GM19023 (cell line): ENCODE results near the gene PRXL2B.
A peak's percentile ranks its signal among the peaks of the same experiment; 100 is the strongest.
"Not testable (repeated sequence)": the region's sequence is repeated elsewhere in the genome, so short reads cannot be mapped to it uniquely, and the experiment has no call there.

Experiments used
- ATAC-seq: cut with Tn5 transposase; IDR thresholded peaks from one replicate; pipeline ENCODE4 v1.9.1; 2021; ENCODE audit warnings: mild to moderate bottlenecking, moderate library complexity; ENCODE audit not compliant: unreplicated experiment

The PRXL2B gene

DNA sequence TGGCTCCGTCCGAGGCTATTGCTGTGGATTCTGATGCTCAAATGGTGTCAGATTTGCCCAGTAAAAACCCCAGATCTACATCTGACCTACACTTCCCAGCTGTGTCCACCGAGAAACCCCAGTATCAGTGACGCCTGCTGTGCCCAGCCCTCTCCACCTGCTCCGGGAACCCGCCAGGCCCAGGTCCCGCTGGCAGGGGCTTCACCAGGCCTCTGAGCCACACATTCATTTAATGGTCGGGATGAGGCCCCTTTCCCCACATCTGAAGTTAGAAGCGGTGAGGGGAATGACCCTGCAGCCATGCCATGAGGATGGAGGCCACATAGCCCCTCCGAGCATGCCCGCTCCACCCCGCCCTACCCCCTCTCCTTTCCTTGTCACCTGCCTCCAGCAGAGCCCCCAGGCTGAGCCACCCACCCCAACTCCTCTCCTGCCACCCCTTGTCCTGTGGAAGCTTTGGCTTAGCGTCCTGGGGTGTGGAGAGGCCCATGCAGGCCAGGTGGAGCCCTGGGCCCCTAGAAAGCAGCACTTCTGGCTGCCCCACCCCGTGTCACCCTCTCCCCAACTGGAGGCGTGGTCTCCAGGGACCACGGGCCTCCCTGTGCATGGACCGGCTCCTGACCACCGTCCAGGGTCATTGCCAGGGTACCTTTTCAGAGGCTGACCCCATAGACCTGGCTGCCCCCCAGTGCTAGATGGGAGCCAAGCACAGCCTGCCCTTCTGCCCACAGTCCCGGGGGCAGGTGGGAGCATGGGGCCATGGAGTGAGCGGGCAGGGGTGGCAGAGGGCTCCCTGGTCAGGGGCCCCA is 22.4 kb upstream of the PRXL2B start:
- ATAC-seq: no peak

GRCh38 chr1:2564815-2565374 is 21.7 kb upstream of the PRXL2B start:
- ATAC-seq: no peak

GRCh38 chr1:2566101-2567045 is 20.2 kb upstream of the PRXL2B start:
- ATAC-seq: no peak

- no peak for ATAC-seq
These were observed 19.4 kb upstream of the PRXL2B start for GRCh38 chr1:2567083-2567679.

GRCh38 chr1:2568187-2568816 is 18.3 kb upstream of the PRXL2B start:
- ATAC-seq: not testable (repeated sequence)

DNA sequence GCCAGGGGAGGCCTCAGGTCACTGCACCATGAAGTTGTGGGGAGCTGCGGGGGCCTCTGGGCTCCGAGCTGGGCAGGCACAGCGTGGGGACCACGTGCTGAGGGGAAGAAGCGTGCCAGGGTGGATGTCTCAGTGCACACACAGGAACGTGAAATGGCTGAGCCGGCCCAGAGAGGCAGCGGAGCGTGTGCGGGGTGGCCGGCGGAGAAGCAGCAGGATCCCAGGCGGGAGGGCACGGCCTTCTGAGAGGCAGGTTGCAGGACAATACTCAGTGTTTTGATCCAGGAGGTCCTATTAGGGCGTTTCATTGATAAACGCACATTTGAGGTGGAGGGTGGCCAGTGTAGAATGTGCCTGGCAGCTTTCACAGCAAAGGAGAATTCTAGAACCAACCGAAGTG is 17.5 kb upstream of the PRXL2B start:
- no peak for ATAC-seq

GRCh38 chr1:2569703-2570102 is 16.9 kb upstream of the PRXL2B start:
- not testable (repeated sequence) for ATAC-seq

GRCh38 chr1:2570332-2570731 is 16.2 kb upstream of the PRXL2B start:
- ATAC-seq: no peak

DNA sequence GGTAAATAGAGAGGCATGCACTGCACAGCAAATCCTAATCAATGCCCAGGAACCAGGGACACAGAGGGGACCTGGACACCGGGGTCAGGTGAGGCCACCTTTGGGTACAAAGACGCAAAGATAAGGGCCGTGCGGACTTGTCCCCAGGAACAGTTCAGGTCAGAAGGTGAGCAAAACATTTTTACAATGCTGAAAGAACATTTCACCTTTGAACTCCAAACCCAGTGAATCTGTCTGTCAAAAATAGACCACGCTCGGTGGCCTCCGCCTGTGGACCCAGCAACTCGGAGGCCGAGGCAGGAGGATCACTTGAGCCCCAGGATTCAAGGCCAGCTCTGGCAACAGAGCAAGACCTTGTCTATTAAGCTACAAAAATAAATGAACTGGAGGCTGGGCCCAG is 15.2 kb upstream of the PRXL2B start:
- no peak for ATAC-seq

GRCh38 chr1:2573250-2573920 is 13.2 kb upstream of the PRXL2B start:
- ATAC-seq: no peak

- no peak for ATAC-seq
These were observed 12.2 kb upstream of the PRXL2B start for GRCh38 chr1:2574350-2574749.

DNA sequence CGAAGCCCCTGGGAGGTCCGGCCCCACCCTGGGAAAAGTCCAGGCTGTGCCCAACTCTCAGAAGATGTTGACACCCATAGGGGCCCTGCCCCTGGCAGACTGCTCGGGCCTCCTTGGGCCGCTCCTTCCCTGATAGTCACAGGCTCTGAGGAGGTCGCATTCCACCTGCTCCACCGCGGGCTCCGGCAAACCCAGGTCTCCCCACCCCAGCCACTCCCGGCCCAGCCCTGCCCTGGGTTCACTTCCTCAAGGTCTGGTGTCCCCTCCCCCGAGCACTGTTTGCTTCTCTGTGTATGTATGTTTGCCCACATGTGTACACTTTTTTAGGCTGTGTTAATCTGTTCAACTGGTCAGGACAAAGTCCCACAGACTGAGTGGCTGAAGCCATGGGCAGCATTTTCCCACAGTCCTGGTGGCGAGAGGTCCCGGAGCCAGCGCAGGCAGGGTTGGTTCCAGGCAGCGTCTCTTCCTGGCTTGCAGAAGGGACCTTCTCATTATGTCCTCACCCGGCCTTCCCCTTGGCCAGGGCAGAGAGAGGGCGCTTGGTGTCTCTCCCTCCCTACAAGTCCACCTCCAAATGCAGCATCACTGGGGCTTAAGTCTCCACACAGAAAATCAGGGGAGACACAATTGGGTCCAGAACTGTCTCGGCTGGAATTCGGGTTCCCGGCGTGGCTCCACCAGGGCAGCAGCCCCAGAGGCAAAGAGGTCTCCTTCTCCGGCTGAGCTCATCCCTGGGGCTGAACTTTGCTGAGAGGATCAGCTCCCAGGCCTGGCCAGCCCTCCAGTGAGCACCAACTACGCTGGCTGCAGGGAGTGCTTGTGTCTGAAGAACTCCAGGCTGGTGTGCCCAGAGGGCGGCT is 10.5 kb upstream of the PRXL2B start:
- ATAC-seq: no peak

GRCh38 chr1:2577565-2578075 is 9.0 kb upstream of the PRXL2B start:
- peak; percentile 37 for ATAC-seq

GRCh38 chr1:2578758-2579118 is 7.8 kb upstream of the PRXL2B start:
- no peak for ATAC-seq

GRCh38 chr1:2580691-2581090 is 5.9 kb upstream of the PRXL2B start:
- no peak for ATAC-seq

DNA sequence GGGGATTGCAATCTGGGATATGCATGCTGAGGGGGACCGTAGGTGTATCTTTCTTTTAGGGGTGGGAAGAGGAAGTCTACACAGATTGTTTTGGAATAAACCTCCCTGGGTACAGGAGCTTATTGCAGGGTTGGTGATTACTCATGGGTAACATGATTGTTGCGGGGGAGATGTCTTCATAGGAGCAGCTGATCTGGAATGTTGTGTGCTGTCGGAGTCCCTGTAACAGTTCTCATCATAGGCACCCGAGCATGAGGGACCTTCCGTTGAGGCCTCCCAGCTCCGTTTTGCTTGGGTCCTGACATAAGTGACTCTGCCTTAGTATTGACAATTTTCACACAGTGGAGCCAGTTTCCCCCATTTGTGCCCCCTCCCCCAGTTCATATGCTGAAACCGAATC is 4.2 kb upstream of the PRXL2B start:
- no peak for ATAC-seq

DNA sequence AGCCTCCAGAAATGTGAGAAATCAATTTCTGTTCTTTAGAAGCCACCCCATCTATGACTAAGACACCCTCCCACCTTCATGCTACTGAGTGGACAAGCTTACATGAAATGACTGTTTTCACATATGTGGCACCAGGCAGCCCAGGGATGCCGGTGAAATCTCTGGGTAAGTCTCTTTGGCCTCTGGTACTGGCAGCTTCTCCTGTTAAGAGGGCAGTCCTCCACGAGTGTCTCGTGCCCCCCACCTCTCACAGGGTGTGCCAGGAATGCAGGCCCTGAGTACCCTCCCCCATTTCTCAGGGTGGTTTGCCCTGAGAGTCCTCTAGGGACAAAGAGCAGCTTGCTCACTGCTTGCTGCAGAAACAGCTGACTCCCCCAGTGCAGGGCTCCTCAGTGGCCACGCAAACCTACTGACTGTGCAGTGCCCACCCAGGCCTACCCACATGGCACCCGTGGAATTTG is 3.2 kb upstream of the PRXL2B start:
- ATAC-seq: no peak

GRCh38 chr1:2583871-2584351 is 2.7 kb upstream of the PRXL2B start:
- no peak for ATAC-seq
